ENCODE results near the gene NPTXR.

NPTXR gene

DNA sequence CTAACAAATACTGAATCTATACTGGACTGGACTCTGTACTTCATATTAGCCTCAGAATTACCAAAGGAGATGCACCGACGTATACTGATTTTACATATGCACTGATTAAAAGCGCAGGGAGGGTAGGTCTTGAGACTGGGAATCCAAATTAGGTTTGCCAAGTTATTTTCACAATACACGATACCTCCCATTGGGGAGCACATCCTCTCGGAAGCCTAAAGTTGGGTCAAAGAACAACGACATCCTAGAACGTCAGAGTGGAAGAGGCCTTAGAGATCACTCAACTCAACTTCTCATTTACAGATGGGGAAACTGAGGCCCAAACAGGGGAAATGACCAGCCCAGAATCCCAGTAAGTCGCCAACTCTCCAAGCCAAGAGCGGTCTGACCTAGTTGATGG lies 50.5 kb downstream of the NPTXR start:
- DNase-seq = no peak

DNA sequence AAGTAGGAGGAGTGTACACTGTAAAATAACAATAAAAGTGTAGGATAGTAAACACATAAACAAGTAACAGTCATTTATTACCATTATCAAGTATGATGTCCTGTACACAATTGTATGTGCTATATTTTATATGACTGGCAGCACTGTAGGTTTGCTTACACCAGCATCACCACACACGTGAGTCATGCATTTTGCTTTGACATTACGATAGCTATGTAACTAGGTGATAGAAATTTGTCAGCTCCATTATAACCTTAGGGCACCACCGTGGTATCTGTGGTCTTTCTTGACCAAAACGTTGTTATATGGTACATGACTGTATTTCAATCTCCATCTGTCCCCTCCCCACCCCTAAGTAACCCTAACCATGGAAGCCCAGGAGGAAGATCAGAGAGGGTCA lies 51.0 kb downstream of the NPTXR start:
- DNase-seq = peak; percentile 43

DNA sequence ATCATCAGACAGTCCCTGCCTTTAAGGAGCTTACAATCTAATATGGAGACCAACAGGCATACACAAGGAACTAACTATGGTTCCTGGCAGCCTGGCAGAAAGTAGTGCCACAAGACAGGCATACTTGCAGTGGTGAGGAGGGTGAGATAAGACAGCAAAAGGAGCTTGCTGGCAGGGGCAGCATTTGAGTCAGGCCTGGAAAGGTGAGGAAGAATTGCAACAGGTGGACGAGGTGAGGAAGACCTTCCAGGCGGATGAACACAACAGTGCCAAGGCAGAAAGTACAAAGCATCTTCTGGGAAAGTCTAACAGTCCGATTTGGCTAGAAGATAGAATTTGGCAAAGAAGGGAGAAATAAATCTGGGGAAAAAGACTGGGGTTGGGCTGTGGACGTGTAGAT lies 54.2 kb downstream of the NPTXR start:
- no peak for DNase-seq

DNA sequence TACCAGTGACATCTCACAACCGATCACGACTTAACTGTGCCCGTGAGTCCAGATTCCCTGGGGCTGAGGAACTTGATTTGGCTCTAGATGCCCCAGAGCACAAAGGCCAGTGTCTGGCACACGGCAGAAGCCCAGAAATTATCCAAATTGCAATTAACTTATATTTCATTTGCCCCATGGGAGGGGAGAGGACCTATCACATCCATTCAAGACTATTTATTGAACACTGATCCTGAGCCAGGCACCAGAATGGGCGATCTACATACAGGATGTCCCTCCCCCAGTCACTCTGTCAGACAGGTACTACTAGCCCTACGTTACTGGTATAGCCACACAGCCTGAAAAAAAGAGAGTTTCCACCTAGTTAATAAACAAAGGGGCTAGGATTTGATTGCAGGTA lies 55.0 kb downstream of the NPTXR start:
- no peak for DNase-seq

DNA sequence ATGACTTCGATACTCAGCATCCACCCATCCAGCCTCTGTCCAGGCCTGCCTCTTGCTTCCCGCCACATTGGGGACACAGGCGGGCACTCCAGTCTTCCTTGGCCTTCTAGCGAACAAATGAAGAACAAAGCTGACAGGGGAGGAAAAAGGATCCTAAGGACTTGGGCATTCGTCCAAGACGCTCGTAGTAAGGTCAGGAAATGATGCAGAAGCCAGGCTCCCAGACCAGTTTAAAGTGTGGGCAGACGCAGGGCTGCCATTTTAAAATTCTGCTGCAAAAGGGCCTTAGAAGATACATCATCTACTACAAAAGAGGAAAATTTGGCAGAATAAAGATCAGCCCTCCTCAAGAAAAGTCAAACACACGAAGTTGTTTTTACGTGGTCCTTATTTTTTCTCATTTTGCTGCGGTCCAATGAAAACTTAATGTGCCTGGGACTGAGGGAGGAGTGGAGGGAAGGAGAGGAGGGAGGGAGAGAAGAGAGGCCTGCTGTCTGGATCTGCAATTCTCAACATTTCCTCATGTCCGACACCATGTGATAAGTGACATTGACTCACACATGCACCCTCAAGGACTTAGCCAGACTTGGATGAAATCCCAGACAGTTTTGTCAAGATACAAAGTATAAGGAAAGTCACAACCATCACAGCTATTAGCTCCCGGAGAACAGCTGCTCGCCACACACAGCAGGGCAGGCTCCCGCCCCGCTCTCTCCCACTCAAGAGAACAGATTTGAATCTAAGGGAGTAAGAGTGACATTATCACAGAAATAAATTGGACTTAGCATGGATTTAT lies 55.6 kb downstream of the NPTXR start:
- no peak for DNase-seq

DNA sequence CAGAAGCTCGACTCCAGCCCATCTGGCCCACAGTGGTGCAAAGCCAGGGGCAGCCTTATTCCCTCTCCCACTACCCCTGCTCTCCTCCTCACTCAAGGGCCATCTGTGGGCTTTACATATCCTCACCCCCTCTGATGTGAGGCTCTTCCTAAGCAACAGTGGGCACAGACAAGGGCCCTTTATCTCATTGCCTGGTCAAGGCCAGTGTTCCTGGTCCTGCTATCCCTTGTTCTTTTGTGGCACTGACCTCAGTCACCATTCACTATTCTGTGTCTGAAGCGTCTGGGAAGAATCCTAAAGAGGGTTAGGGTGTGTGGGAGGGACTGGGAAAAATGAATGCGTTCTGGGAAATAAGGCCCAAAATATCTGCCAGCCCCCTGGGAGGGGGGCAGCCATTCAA lies 57.2 kb downstream of the NPTXR start:
- DNase-seq = no peak

DNA sequence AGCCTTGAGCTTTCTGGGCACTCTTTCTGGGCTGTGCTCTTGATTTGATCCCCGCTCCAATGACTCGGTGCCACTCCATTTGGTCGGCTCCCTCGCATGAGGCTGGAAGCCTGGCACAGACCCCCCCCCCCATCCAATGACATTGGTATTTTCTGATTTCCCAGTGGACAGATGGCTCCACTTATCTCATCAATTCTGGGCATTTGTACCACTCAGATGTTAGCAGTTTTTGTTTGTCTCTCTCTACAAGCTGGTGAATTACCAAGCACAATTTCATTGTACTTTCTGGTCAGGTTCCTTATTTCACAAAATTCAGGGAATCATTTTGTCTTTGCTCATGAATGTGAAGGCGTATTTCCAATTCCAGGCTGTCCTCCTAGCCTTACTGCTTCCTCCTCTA lies 59.0 kb downstream of the NPTXR start:
- DNase-seq = no peak

DNA sequence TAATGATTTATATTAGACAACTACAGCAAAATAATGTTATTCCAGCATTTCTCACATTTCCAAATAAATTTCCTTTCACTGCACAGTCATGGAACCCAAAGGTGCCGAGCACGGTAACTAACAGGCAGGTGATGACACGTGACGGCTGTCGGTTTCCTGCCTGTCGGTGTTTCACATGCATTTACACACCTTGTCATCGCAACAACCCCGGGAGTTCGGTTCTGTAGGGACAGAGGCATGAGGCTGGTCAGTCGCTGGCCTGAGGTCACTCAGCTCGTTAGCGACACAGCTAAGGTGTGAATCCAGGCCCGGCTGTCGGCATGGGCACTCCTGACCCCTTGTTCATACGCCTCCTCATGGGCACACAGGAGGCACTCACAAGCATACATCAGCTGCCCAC lies 59.8 kb downstream of the NPTXR start:
- DNase-seq = no peak

DNA sequence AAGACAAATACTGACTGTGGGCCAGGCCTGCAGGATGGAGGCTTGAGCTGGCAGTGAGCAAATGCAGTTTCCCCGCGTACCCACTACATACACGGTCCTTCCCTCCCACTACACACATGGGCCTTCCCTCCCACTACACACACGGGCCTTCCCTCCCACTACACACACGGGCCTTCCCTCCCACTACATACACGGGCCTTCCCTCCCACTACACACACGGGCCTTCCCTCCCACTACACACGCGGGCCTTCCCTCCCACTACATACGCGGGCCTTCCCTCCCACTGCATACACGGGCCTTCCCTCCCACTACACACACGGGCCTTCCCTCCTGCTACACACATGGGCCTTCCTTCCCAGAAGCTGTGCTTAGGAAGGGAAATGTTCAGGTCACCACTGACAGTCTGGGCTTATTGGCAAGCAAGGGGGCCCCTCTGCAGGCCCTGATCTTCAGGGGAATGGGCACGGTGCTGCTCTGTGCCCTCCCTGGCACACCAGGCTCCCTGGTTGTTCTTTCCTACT lies 60.7 kb downstream of the NPTXR start:
- DNase-seq = no peak

DNA sequence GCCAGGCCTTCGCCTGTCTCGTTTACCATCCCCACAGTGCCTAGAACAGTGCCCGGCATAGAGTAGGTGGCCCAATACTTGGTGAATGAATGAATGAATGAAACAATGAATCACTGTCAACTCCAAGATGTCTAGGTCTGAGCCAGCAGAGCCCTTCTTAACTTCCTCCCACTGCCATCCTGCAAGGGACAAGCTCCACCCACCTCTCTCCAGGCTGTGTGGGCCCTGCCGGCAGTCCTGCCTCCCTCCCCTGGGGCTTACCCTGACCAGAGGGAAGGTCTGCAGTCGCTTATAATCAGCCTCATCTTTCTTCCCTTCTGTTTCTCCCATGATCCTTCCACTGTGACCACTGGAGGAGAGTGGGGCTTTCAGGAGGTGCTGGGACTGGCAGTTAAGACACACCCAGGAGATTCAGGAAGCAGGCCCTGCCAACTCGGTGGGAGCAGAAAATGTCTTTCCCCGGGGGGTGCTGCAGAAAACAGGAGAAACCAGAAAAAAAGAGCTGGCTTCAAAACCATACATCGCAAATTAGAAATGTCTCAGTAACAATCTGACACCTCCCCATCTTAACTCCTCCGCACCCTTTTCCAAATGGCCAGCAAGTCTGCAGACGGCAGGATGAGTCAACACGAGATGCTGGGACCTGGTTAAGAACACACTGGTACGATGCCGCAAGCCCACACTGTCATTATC lies 61.3 kb downstream of the NPTXR start:
- no peak for DNase-seq

DNA sequence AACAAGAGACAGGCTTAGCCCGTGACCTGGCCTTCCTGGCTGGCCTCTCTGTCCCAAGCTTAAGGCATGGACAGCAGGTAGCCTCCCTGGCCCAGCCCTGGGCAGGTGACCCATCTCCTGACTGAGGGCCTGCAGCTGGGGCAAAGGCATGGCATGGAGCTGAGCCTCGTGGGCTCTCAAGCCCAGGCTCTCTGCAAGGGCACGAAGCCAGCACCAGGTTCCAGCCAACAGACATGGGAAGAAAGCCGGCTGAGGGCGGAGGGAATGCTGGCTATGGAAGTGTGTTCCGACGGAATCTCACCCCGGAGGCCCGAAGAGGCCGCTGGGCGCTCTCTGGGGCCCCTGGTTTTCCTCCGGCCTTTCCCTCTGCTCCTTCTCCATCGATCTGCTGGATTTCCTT lies 62.8 kb downstream of the NPTXR start:
- DNase-seq = no peak

DNA sequence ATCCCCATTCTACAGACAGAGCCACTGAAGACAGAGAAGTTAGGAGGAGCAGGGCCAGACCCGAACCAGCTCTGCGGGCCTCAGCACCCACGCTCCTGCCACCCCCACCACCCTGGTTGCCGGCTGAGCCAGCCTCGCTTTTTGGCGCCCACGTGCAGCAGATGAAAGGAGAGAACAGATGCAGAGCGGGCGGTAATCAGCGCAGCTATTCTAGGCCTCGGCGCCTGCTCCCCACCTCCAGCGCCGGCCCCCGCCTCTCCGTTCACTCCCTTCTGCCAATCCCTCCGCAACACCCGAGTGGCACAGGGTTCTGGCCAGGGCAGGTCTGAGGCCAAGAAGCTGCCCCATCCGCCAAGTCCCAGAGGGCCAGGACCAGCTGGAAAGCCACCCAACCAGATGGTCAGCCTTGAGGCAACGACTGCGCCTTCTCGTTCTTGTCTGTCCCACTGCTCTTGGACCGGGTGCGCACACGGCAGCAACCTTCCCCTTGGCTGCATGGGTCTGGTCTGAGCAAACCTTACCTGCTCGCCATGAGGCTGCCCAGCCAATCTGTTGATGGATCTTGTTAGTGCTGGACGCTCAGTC lies 66.6 kb downstream of the NPTXR start:
- no peak for DNase-seq

DNA sequence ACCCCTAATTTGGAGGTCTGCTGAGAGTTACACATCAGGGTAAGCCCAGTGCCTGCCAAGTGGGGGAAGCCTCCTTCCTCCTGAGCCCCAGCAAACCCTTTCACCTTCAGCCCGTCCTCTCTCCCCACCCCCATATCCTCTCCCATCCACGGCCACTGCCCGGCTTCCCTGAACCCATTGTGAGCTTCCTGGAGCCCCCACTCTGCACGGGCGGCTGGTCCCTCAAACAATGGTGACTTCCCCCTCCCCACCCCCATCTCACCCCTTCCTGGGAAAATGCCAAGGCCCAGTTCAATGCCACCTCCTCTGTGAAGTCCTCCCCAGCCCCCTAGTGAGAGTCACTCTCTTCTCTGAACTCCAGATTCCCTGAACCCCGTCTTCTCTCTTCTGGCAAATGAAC lies 67.7 kb downstream of the NPTXR start:
- DNase-seq = no peak

DNA sequence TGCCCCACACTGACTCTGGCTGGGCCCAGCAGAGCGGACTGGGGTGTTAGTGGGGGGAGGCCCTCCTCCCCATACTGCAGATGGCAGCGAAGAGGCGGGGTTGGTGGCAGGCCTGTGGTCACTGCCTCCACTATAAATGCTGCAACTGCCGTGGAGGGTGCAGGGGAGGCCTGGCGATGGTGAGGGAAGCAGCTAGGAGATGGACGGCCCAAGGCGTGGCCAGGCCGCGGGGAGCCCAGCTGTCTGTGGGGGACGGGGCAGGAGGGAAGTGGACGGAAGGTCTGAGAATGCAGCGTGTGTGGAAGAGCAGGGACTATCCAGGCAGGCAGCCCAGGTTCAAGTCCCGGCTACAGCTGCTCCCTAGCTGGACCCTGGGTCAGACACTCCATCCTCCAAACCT lies 68.2 kb downstream of the NPTXR start:
- DNase-seq = no peak

DNA sequence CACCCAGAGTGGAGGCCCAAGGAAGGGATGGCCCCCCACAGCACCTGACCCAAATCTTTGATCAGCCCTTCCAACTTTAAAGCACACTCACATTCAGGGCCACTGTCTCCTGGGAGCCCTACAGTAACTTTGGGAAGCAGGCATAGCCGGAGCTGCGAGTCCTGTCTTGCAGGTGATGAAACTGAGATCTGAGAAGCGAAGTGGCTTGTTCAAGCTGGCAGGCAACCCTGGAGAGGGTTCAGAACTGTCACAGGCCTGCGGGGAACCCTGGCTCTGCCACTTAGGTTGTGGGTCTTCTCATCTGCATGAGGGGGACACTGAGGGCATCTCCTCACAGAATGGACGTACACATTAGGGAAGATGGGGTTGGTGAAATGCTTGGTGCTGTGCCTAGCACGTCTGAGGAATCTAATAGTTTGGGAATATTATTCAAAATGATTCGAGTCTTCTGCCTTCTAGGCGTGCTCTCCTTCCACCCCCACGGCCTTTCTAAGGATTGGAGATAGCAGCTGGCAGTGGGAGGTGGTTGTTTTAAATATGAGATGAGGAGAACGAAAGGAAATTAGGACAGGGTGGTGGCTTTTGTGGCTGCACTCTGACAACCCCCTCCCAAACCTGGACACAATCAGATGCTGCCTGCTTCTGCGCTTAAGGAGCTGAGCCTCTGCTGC lies 69.2 kb downstream of the NPTXR start:
- no peak for DNase-seq

DNA sequence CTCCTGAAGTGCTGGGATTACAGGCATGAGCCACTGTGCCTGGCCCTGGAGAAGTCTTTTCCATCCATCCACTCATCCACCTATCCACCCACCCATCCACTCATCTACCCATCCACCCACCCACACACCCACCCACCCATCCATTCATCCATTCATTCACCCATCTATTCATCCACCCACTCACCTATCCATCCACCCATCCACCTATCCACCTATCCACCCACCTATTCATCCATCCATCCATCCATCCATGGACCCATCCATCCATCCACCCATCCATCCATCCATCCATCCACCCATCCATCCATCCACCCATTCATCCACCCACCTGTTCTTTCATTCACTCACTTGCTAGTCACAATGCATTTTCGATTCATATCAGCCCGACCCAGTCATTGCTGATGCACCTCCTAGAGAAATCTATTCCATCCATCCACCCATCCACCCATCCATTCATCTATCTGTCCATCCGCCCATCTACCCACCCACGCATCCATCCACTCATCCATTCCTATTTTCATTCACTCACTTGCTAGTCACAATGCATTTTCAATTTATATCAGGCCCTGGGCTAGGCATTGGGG lies 70.4 kb downstream of the NPTXR start:
- no peak for DNase-seq

DNA sequence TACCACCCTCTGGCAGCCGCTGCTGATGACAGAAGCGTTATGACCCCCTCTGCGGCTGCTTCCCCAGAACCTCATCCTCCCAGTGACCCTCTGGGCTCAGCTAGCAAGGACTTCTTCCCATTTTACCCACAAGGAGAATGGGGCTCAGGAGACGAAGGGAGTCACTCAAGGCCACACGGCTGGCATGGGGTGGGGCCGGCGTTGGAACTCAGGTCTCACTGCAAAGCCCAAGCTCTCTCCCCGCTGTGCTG lies 71.3 kb downstream of the NPTXR start:
- DNase-seq = no peak

DNA sequence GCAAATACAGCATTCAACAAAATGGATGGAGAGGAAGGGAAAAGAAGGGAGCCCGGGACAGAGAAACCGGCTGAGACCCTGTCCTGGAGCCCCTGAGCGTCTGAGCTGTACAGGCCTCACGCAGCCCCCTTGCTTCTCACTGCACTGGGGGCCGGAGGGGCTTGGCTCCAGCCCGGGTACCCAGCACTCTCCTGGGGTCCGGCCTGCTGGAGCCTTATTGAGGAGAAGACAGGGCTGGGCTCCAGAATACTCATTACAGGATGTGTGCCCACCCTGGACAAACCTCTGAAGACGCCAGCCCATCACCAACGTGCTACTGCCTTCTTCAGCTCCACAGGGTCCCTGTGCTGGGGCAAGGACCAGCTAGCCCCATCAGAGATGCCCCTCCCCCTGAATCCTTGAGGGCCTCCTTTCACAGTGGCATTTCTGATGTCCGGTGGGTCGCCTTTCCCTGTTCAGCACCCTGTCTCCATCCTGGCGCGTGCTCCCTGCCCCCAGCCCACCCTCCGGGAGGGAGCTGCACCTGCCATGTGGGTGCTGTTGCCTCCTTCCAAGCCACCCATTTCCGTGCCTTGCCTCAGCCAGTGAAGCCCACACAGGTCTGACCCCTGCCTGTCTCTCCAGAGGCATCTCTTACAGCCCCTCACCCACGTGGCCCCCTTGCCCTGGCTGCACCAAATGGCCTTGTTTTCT lies 73.4 kb downstream of the NPTXR start:
- no peak for DNase-seq

All from stimulated activated CD4-positive, alpha-beta T cell treated with anti-CD3 and anti-CD28 coated beads, Interleukin-1b, Interleukin-23, amount 100 ng/mL, for 48 hours (primary cell).